Tibial artery (tissue), 4 donors: ENCODE results near the gene ZFP57.

Experiments used
- DNase-seq, 2 donors: peaks; one replicate each; pipeline ENCODE4 v3.0.0-alpha.2; 2019
- H3K27ac ChIP-seq, 2 donors: fragments of 200-600 bp; sonication (generic) in 1 of 2; 1 replicate in 1 of 2; 2 replicates in 1 of 2; pipeline ENCODE4 v1.5.1; 2018 to 2019; ENCODE audit warnings: mild to moderate bottlenecking in 1 of 2
- H3K27me3 ChIP-seq, 2 donors: fragments of 200-600 bp; sonication (generic) in 1 of 2; one replicate each; pipeline versions ENCODE4 v1.5.1 to v1.6.0; 2016 to 2019
- H3K36me3 ChIP-seq, 3 donors: fragments of 200-600 bp; sonication (generic) in 2 of 3; one replicate each; pipeline ENCODE4 v1.5.1; 2016 to 2019; ENCODE audit warnings: mild to moderate bottlenecking in 2 of 3
- H3K4me1 ChIP-seq, 4 donors: fragments of 200-600 bp; sonication (generic) in 2 of 4; 1 replicate in 3 of 4; 2 replicates in 1 of 4; pipeline ENCODE4 v1.5.1; 2016 to 2019
- H3K4me3 ChIP-seq, 2 donors: fragments of 200-600 bp; sonication (generic) in 1 of 2; 1 replicate in 1 of 2; 2 replicates in 1 of 2; pipeline ENCODE4 v1.5.1; 2018 to 2019; ENCODE audit warnings: mild to moderate bottlenecking in 2 of 2
- H3K9me3 ChIP-seq, 3 donors: fragments of 200-600 bp; sonication (generic) in 1 of 3; one replicate each; pipeline ENCODE4 v1.5.1; 2016 to 2019
- intact Hi-C: fragments of 100-400 bp; cut with DNase I; formaldehyde crosslinking; loops from one replicate; pipeline ENCODE4 v1.15.0; 2023; ENCODE audit warnings: low total_unique reads
- TF ChIP-seq, protein P1 (sequence below), 2 experiments: fragments of 200-600 bp in 1 of 2; fragments of 450-650 bp in 1 of 2; IDR thresholded peaks; one replicate each; pipeline ENCODE4 v1.5.1; 2017 to 2019; ENCODE audit warnings: antibody characterized with exemption in 2 of 2, mild to moderate bottlenecking in 1 of 2, moderate library complexity in 1 of 2

The ZFP57 gene

DNA sequence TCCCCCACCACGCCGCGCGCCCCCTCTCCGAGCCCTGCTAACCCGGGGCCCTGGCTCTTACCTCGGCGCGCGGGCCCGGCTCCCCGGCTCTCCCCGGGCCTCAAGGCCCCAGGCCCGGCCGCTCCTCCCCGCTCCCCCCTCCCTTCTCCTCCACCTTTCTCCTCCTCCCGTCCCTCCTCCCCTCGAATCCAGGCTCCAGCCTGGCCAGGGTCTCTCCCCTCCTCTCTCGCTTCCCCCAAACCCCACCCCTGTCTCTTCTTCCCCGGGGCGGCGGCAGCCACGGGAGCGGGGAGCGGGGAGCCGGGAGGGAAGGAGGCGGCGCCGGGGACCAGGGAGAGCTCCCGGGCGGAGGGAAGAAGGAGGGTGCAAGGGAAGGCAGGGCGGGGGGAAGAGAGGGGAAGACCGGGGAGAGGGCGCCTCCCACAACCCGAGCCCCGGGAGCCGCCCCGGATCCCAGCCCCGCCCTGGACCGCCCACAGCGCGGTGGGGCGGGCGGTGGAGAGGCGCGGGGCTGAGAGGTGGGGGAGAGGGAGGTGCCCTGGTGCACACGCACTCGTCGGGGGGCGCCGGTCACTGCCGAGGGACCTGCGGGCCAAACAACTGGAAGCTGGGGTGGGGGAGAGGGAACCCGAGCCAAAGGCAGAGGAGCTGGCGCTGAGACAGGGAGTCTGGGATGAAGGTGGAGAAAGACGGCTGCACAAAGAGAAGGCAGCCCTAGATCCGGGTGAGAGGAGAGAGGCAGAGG, 48.0 kb downstream of the ZFP57 start, which contains the start of gene GABBR1:
TSS of gene GABBR1 (minus strand) at position 395 of the 745 bp plus-strand sequence. CDS start 798 bp downstream, outside the sequence.
- intact Hi-C loops: loop anchor here (2.0 kb wide), 1 partner anchor 498 kb away; no protein-coding TSS in a partner anchor
- TF ChIP-seq, protein P1, sequence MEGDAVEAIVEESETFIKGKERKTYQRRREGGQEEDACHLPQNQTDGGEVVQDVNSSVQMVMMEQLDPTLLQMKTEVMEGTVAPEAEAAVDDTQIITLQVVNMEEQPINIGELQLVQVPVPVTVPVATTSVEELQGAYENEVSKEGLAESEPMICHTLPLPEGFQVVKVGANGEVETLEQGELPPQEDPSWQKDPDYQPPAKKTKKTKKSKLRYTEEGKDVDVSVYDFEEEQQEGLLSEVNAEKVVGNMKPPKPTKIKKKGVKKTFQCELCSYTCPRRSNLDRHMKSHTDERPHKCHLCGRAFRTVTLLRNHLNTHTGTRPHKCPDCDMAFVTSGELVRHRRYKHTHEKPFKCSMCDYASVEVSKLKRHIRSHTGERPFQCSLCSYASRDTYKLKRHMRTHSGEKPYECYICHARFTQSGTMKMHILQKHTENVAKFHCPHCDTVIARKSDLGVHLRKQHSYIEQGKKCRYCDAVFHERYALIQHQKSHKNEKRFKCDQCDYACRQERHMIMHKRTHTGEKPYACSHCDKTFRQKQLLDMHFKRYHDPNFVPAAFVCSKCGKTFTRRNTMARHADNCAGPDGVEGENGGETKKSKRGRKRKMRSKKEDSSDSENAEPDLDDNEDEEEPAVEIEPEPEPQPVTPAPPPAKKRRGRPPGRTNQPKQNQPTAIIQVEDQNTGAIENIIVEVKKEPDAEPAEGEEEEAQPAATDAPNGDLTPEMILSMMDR (IDR thresholded peaks at IDR 0.05): no peak
- no peaks in the 10 kb centered on the region for H3K9me3 ChIP-seq
- peaks cover 0 to 28% (median 18%) of the 10 kb centered on the region in 4 donors for H3K4me1 ChIP-seq
- peak; percentile 87 to 96 for DNase-seq
- no peaks in the 10 kb centered on the region for H3K36me3 ChIP-seq
- peak within 1 kb of the TSS; percentile 83 to 85 for H3K4me3 ChIP-seq
- H3K27me3 ChIP-seq: no peaks in the 10 kb centered on the region
- peak within 1 kb of the TSS; percentile 71 to 82 for H3K27ac ChIP-seq

DNA sequence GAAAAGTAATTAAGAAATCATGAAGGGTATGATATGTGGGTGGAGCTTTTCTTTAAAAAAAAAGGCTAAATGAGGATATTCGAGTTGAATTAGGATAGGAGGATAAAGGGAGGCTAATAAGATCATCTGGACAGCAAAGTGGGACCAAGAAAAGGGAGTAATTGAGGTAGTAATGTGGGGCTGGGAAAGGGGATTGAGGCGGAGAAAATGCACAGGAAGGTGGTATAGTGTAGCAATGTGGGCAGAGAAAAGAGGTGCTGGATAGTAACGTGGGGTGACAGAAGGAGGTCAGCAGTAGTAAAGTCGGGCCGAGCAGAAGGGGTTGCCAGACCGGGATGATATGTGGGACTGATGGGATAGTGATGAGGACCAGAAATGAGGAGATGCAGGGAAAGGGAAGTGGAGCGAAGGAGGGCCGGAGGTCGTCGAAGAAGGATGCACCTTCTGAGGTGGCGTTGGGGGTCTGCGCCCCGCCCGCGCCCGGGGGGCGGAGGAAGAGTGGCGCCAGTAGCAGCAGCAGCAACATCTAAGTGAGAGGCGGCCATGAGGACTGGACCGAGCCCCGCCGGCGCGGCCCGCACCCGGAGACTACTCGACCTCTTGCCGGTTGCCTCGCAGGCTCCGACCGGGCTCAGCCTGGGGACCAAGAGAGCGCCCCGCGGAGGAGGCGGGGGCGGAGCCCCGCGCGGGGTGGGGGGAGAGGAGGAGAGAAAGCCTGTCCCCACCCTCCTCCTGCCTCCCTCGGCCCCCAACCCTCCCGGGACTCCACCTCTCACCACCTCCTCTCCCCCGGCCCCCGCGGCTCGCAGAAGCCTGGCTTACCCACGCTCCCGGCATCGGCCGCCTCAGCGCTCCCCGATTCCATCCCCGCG, 48.9 kb downstream of the ZFP57 start:
- DNase-seq: peak; percentile 62 to 83
- intact Hi-C loops: loop anchor here (2.0 kb wide), 1 partner anchor 499 kb away; no protein-coding TSS in a partner anchor
- TF ChIP-seq, protein P1 (IDR thresholded peaks at IDR 0.05): no peak
- no peaks in the 10 kb centered on the region for H3K27me3 ChIP-seq
- no peaks in the 10 kb centered on the region for H3K9me3 ChIP-seq
- H3K4me3 ChIP-seq: peak overlapping the region; percentile 83 to 85
- H3K27ac ChIP-seq: peak overlapping the region; percentile 71 to 82
- no peaks in the 10 kb centered on the region for H3K36me3 ChIP-seq
- peaks cover 0 to 34% (median 25%) of the 10 kb centered on the region in 4 donors for H3K4me1 ChIP-seq

DNA sequence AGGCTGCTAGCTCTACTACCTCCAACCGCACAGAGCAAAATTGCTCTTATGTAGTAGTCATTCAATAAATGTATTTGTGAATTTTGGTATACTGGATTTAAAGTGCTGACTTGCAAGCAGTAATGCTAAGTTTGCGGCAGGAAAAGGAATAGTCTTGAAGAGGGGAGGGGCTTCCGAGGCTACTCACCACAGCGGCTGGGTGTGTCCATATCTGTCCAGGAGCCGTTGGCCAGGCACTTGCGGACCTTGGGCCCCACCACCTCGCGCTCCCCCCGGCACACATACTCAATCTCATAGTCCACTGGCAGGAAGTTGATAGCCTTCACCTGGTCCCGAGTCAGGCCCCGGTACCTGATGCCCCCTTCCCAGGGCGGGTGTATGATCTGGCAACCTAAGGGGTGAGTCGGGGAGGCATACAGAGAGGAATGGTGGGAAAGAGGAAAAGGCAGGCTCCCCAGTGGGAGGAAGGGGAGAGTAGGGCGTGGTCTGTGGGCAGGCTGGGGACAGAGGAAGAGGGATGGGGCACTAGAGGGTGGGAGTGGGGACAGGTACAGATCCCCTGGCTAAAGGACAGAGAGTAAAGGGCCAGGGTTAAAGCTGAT, 49.6 kb downstream of the ZFP57 start:
- TF ChIP-seq, protein P1 (IDR thresholded peaks at IDR 0.05): no peak
- no peaks in the 10 kb centered on the region for H3K27me3 ChIP-seq
- no peaks in the 10 kb centered on the region for H3K36me3 ChIP-seq
- DNase-seq: no peak
- H3K4me3 ChIP-seq: peak overlapping the region in 1 of 2 donors; percentile 85
- no peak overlapping the region for H3K27ac ChIP-seq
- intact Hi-C loops: no loop called here
- H3K9me3 ChIP-seq: no peaks in the 10 kb centered on the region
- peaks cover 0 to 35% (median 28%) of the 10 kb centered on the region in 4 donors for H3K4me1 ChIP-seq

DNA sequence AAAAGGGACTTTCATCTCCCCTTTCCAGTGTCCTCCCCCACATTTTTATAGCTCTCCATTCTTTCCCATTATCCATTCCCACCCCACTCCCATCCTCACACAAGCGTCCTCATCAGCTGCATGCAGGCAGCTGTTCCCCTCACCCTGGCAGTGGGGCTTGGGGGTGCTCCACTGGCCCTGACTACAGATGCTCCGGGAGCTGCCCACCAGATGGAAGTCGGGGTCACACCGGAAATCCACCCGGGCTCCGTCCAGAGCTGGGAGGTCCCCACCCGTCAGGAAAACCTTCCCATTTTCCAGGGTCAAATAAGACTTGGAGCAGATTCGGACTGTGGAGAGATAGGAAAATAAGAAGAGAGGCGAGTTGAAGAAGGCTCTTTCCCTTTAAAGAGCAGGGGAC, 50.6 kb downstream of the ZFP57 start:
- Histone ChIP-seq H3K4me3 (no peak overlapping the region), H3K27me3 (no peaks in the 10 kb centered on the region), H3K4me1 (peaks cover 0 to 35% (median 28%) of the 10 kb centered on the region in 4 donors), H3K36me3 (no peaks in the 10 kb centered on the region), H3K9me3 (no peaks in the 10 kb centered on the region), H3K27ac (no peak overlapping the region)
- no peak for DNase-seq
- intact Hi-C loops: no loop called here
- TF ChIP-seq, protein P1 (IDR thresholded peaks at IDR 0.05): no peak

DNA sequence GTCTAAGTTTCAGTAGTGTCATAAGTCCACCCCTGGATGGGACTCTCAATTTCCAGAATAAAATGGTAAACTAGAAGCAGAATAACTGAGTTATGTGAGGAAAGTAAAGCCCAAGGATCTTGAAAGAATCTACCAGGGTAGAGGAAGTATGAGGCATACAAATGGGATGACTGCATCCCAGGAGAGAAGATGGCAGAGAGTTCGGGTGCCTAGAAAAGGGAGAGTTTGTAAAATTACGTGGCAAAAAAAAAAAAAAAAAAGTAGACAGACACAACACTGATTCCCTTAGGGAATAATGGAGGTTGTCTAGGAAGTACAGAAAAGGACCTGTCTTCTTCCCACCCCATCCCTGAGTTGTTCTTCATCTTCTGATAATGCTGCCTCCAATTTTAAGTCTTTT, 51.4 kb downstream of the ZFP57 start:
- TF ChIP-seq, protein P1 (IDR thresholded peaks at IDR 0.05): no peak
- no peak overlapping the region for H3K4me3 ChIP-seq
- H3K27me3 ChIP-seq: no peaks in the 10 kb centered on the region
- H3K36me3 ChIP-seq: peaks cover 0 to 4% (median 0%) of the 10 kb centered on the region in 3 donors
- H3K9me3 ChIP-seq: no peaks in the 10 kb centered on the region
- H3K4me1 ChIP-seq: peaks cover 0 to 35% (median 28%) of the 10 kb centered on the region in 4 donors
- DNase-seq: no peak
- H3K27ac ChIP-seq: no peak overlapping the region
- intact Hi-C loops: no loop called here
